ENCODE measurements around the gene FBXW8. TPM values are rescaled to one million over a fixed set of nuclear protein-coding genes. Genes with fewer than 3 reads are reported as not detected.

The FBXW8 gene
- total and polyA plus RNA-seq, 7 experiments from 2014 or later, result 4.8 to 13.2 (median 11.7) TPM

DNA sequence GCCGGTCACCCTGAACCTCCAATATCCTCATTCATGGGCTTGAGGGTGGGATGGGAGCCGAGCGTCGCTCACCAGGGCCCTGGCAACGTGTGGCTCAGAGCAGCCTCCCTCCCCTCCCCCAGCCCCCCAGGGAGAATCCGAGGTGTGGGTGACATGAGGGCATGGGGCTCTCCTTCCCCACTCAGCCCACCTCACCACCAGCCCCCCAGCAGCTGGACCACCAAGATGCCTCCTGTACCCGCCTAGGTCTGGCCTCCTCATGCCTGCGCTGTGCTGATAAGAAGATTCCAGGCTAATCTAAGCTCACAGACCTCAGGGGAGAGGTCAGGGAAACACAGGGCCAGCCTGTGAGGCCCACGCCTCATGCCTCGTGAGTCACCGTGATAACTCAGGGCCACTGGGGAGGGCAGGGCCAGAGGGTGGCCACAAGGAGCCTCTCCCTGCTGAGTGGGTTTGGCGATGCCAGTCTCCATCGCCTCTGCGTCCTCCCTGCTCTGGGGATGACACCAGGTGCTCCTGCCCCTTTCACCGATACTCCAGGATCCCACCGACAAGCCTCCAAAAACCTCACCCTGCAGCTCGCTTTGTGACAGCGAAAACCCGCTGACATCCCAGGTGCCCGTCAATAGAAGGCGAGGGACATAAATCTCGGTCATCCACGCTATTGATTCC lies 131.6 kb downstream of the FBXW8 start:
- no peaks in the 10 kb centered on the region for H3K36me3 ChIP-seq (ENCODE audit: control insufficient read depth in 2 of 3, insufficient read depth in 3 of 3, low read length in 3 of 3)
- no peak overlapping the region for H3K4me3 ChIP-seq (ENCODE audit: low read length)
- intact Hi-C loops (cut with micrococcal nuclease), result no loop called here
- no peak overlapping the region for H3K27ac ChIP-seq (ENCODE audit: low read depth, low read length)
- no peaks in the 10 kb centered on the region for H3K27me3 ChIP-seq (ENCODE audit: control insufficient read depth in 2 of 2, insufficient read depth in 2 of 2, low read length in 2 of 2)
- Mint-ChIP-seq H3K4me1 (peaks cover 0 to 2% (median 0%) of the 10 kb centered on the region in 7 donors), H3K27ac (no peak overlapping the region), H3K36me3 (no peaks in the 10 kb centered on the region), H3K9me3 (peaks cover 0 to 1% (median 0%) of the 10 kb centered on the region in 11 donors), H3K27me3 (peaks cover 0 to 3% (median 0%) of the 10 kb centered on the region in 5 donors), H3K4me3 (no peak overlapping the region)
- ChIA-PET POLR2A (no interaction called here), CTCF (no interaction called here)
- peak; percentile 47 for ATAC-seq
- no peaks in the 10 kb centered on the region for H3K4me1 ChIP-seq (ENCODE audit: control insufficient read depth in 2 of 2, insufficient read depth in 2 of 2, low read length in 2 of 2)
- no peaks in the 10 kb centered on the region for H3K9me3 ChIP-seq (ENCODE audit: control insufficient read depth in 2 of 3, low read length in 3 of 3)
- no peak for DNase-seq

DNA sequence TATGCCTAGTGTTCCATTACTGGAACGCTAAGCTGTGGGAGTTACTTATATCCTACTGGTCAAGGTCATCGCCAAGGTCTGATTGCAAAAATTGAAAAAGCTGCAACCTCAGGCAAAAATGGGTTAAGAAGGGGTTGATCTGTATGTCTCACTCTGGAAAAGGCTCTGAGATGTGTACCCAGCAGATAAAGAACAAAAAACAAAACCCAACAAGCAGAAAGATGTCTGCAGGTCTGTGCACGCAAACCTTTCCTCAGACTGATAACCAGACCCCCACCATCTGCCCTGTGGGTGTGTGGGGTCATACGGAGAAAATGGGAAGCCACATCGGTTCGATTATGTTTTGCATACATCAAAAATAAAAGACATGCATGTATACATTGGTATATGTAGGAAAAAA lies 132.1 kb downstream of the FBXW8 start:
- CTCF ChIA-PET, result no interaction called here
- no peak for ATAC-seq
- H3K27me3 ChIP-seq (ENCODE audit: control insufficient read depth in 2 of 2, insufficient read depth in 2 of 2, low read length in 2 of 2), result no peaks in the 10 kb centered on the region
- Mint-ChIP-seq H3K9me3 (peaks cover 0 to 1% (median 0%) of the 10 kb centered on the region in 11 donors), H3K4me1 (peaks cover 0 to 2% (median 0%) of the 10 kb centered on the region in 7 donors), H3K27me3 (peaks cover 0 to 3% (median 0%) of the 10 kb centered on the region in 5 donors), H3K4me3 (no peak overlapping the region), H3K27ac (no peak overlapping the region), H3K36me3 (no peaks in the 10 kb centered on the region)
- no peaks in the 10 kb centered on the region for H3K36me3 ChIP-seq (ENCODE audit: control insufficient read depth in 2 of 3, insufficient read depth in 3 of 3, low read length in 3 of 3)
- no peaks in the 10 kb centered on the region for H3K4me1 ChIP-seq (ENCODE audit: control insufficient read depth in 2 of 2, insufficient read depth in 2 of 2, low read length in 2 of 2)
- DNase-seq, result no peak
- no peaks in the 10 kb centered on the region for H3K9me3 ChIP-seq (ENCODE audit: control insufficient read depth in 2 of 3, low read length in 3 of 3)
- H3K4me3 ChIP-seq (ENCODE audit: low read length), result no peak overlapping the region
- no peak overlapping the region for H3K27ac ChIP-seq (ENCODE audit: low read depth, low read length)
- POLR2A ChIA-PET, result no interaction called here
- intact Hi-C loops (cut with micrococcal nuclease), result no loop called here

DNA sequence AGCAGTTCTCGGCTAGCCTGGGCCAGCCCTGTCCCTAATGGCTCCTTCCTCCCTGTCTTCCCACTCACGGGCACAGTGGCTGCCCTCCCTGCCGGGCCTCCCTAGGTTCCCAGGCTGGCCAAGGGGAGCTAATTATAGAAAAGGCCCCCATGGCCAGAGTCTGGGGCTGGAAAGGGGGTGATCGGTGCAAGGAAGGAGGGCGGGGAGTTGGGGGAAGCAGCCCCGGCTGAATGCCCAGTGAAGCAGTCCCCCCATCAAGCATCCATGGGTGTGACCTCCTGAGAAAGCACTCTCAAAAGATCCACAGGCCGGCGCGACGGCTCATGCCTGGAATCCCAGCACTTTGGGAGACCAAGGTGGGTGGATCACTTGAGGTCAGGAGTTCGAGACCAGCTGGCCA lies 133.6 kb downstream of the FBXW8 start:
- ATAC-seq (no peak), DNase-seq (no peak)
- H3K27me3 Mint-ChIP-seq, result peaks cover 0 to 3% (median 0%) of the 10 kb centered on the region in 5 donors
- no peaks in the 10 kb centered on the region for H3K36me3 ChIP-seq (ENCODE audit: control insufficient read depth in 2 of 3, insufficient read depth in 3 of 3, low read length in 3 of 3)
- no peak overlapping the region for H3K27ac ChIP-seq (ENCODE audit: low read depth, low read length)
- H3K27ac Mint-ChIP-seq, result no peak overlapping the region
- no peak overlapping the region for H3K4me3 ChIP-seq (ENCODE audit: low read length)
- H3K36me3 Mint-ChIP-seq, result no peaks in the 10 kb centered on the region
- H3K4me3 Mint-ChIP-seq, result no peak overlapping the region
- H3K9me3 Mint-ChIP-seq, result peaks cover 0 to 1% (median 0%) of the 10 kb centered on the region in 11 donors
- POLR2A ChIA-PET, result no interaction called here
- H3K27me3 ChIP-seq (ENCODE audit: control insufficient read depth in 2 of 2, insufficient read depth in 2 of 2, low read length in 2 of 2), result no peaks in the 10 kb centered on the region
- CTCF ChIA-PET, result interaction anchor here (0.6 kb wide), 1 partner anchor 98 kb away, joined by 7 read pairs; no protein-coding TSS in a partner anchor
- H3K4me1 ChIP-seq (ENCODE audit: control insufficient read depth in 2 of 2, insufficient read depth in 2 of 2, low read length in 2 of 2), result no peaks in the 10 kb centered on the region
- peaks cover 0 to 4% (median 0%) of the 10 kb centered on the region in 7 donors for H3K4me1 Mint-ChIP-seq
- no peaks in the 10 kb centered on the region for H3K9me3 ChIP-seq (ENCODE audit: control insufficient read depth in 2 of 3, low read length in 3 of 3)
- intact Hi-C loops (cut with micrococcal nuclease), result no loop called here

DNA sequence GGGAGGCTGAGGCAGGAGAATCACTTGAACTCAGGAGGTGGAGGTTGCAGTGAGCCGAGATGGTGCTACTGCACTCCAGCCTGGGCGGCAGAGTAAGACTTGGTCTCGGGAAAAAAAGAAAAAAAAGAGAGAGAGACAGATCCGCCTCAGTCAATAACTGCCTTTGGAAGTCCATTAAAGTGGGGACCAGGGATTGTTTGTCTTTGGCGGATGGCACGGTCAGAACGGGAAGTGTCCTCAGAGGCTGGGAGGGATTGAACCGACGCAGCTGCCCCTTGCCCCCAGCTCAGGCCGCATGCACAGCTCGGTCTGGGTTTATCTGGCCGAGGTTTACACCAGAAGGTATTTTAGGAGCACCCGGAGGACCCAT lies 134.0 kb downstream of the FBXW8 start:
- H3K27ac Mint-ChIP-seq, result no peak overlapping the region
- no peak overlapping the region for H3K4me3 ChIP-seq (ENCODE audit: low read length)

DNA sequence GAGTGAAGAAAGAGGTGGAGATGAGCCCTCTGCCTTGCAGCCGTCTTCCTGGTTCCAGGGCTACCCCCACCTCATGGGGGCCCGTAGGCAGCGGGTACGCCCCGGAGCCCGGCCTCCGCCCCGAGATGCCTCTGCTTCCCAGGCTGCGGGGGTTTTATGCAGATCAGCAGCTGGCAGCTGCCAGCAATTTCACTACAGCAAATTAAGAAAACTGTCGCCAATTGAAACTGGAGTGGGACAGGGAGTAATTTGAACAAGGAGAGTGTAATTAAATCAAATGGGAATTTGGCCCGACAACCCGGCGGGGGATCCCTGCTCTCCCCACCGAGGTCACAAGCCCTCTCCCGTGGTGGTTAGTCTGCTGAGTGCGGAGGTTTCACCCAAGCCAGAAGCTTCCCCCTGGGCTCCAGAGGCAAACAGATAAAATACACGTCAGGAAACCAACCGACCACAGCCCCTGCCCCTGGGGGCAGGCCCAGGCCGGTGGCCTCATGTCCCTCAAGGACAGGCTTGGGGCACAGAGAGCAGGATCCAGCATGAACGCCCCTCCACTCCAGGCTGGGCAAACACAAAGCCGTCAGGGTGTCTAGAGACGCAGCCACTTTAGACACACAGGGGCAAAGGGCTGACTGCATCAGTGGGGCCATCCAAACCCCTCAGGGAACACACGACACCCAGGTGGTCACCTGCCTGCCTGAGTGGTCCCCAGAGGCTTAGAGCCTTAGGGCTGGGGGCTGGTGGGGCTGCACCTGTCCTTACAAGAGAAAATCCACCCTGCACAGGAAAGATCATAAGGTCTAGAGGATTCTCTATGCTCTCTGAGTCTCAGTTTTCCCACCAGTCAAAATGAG lies 134.6 kb downstream of the FBXW8 start:
- no peak overlapping the region for H3K27ac Mint-ChIP-seq
- peaks cover 0 to 2% (median 0%) of the 10 kb centered on the region in 7 donors for H3K4me1 Mint-ChIP-seq
- no peaks in the 10 kb centered on the region for H3K36me3 ChIP-seq (ENCODE audit: control insufficient read depth in 2 of 3, insufficient read depth in 3 of 3, low read length in 3 of 3)
- no peaks in the 10 kb centered on the region for H3K27me3 ChIP-seq (ENCODE audit: control insufficient read depth in 2 of 2, insufficient read depth in 2 of 2, low read length in 2 of 2)
- ChIA-PET CTCF (no interaction called here), POLR2A (no interaction called here)
- no peak overlapping the region for H3K4me3 Mint-ChIP-seq
- H3K36me3 Mint-ChIP-seq, result no peaks in the 10 kb centered on the region
- DNase-seq (no peak), ATAC-seq (no peak)
- intact Hi-C loops (cut with micrococcal nuclease), result no loop called here
- H3K4me3 ChIP-seq (ENCODE audit: low read length), result no peak overlapping the region
- peaks cover 0 to 3% (median 0%) of the 10 kb centered on the region in 5 donors for H3K27me3 Mint-ChIP-seq
- peaks cover 0 to 1% (median 0%) of the 10 kb centered on the region in 11 donors for H3K9me3 Mint-ChIP-seq
- H3K9me3 ChIP-seq (ENCODE audit: control insufficient read depth in 2 of 3, low read length in 3 of 3), result no peaks in the 10 kb centered on the region
- H3K4me1 ChIP-seq (ENCODE audit: control insufficient read depth in 2 of 2, insufficient read depth in 2 of 2, low read length in 2 of 2), result no peaks in the 10 kb centered on the region
- H3K27ac ChIP-seq (ENCODE audit: low read depth, low read length), result no peak overlapping the region

More for the DNA sequence above, 134.0 kb downstream of the FBXW8 start:
- DNase-seq (no peak), ATAC-seq (no peak)
- intact Hi-C loops (cut with micrococcal nuclease), result no loop called here
- Histone ChIP-seq H3K27me3 (ENCODE audit: control insufficient read depth in 2 of 2, insufficient read depth in 2 of 2, low read length in 2 of 2) (no peaks in the 10 kb centered on the region), H3K27ac (ENCODE audit: low read depth, low read length) (no peak overlapping the region), H3K9me3 (ENCODE audit: control insufficient read depth in 2 of 3, low read length in 3 of 3) (no peaks in the 10 kb centered on the region), H3K36me3 (ENCODE audit: control insufficient read depth in 2 of 3, insufficient read depth in 3 of 3, low read length in 3 of 3) (no peaks in the 10 kb centered on the region), H3K4me1 (ENCODE audit: control insufficient read depth in 2 of 2, insufficient read depth in 2 of 2, low read length in 2 of 2) (no peaks in the 10 kb centered on the region)
- Mint-ChIP-seq H3K27me3 (peaks cover 0 to 3% (median 0%) of the 10 kb centered on the region in 5 donors), H3K4me1 (peaks cover 0 to 4% (median 0%) of the 10 kb centered on the region in 7 donors), H3K4me3 (no peak overlapping the region), H3K36me3 (no peaks in the 10 kb centered on the region), H3K9me3 (peaks cover 0 to 1% (median 0%) of the 10 kb centered on the region in 11 donors)
- POLR2A ChIA-PET, result no interaction called here
- CTCF ChIA-PET, result no interaction called here

DNA sequence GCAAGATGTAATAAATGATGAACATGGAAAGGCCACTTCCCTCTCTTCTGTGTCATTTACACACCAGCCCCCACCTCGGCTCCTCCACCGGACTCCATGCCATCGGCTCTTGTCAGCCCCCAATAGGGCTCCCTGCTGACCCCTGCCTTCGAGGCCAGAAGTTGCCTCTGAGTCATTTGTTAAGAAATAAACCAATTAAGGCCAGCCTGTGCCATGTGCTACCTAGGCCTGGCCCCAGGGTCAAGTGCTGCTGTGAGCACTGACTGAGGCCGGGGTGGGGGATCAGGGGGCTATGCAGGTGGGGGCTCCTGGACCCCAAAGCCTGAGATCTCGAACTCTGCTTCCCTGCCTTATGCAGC lies 135.2 kb downstream of the FBXW8 start:
- no peaks in the 10 kb centered on the region for H3K9me3 ChIP-seq (ENCODE audit: control insufficient read depth in 2 of 3, low read length in 3 of 3)
- Mint-ChIP-seq H3K27ac (no peak overlapping the region), H3K9me3 (no peaks in the 10 kb centered on the region), H3K4me3 (no peak overlapping the region), H3K27me3 (peaks cover 0 to 3% (median 0%) of the 10 kb centered on the region in 5 donors), H3K4me1 (peaks cover 0 to 2% (median 0%) of the 10 kb centered on the region in 7 donors), H3K36me3 (no peaks in the 10 kb centered on the region)
- CTCF ChIA-PET, result no interaction called here
- ATAC-seq, result no peak
- intact Hi-C loops (cut with micrococcal nuclease), result no loop called here
- H3K4me1 ChIP-seq (ENCODE audit: control insufficient read depth in 2 of 2, insufficient read depth in 2 of 2, low read length in 2 of 2), result peaks cover 0 to 1% of the 10 kb centered on the region in 2 donors
- no peaks in the 10 kb centered on the region for H3K27me3 ChIP-seq (ENCODE audit: control insufficient read depth in 2 of 2, insufficient read depth in 2 of 2, low read length in 2 of 2)
- no peak overlapping the region for H3K4me3 ChIP-seq (ENCODE audit: low read length)
- POLR2A ChIA-PET, result no interaction called here
- no peak overlapping the region for H3K27ac ChIP-seq (ENCODE audit: low read depth, low read length)
- no peak for DNase-seq
- H3K36me3 ChIP-seq (ENCODE audit: control insufficient read depth in 2 of 3, insufficient read depth in 3 of 3, low read length in 3 of 3), result no peaks in the 10 kb centered on the region

Measured in naive thymus-derived CD4-positive, alpha-beta T cell (primary cell).